Testis (tissue), 2 donors: ENCODE measurements around the gene DLGAP4.

Source experiments
- POLR2A ChIP-seq: fragments of 450-650 bp; IDR thresholded peaks from one replicate; pipeline ENCODE4 v1.6.1; 2017; ENCODE audit warnings: antibody characterized with exemption, mild to moderate bottlenecking, moderate library complexity
- TF ChIP-seq, protein P1 (sequence below), 3 experiments: fragments of 450-650 bp in 2 of 3; fragments of 200-600 bp in 1 of 3; sonication (generic) in 1 of 3; IDR thresholded peaks; one replicate each; pipeline ENCODE4 v1.5.1; 2016 to 2019; ENCODE audit warnings: antibody characterized with exemption in 3 of 3, mild to moderate bottlenecking in 2 of 3, moderate library complexity in 1 of 3

DNA sequence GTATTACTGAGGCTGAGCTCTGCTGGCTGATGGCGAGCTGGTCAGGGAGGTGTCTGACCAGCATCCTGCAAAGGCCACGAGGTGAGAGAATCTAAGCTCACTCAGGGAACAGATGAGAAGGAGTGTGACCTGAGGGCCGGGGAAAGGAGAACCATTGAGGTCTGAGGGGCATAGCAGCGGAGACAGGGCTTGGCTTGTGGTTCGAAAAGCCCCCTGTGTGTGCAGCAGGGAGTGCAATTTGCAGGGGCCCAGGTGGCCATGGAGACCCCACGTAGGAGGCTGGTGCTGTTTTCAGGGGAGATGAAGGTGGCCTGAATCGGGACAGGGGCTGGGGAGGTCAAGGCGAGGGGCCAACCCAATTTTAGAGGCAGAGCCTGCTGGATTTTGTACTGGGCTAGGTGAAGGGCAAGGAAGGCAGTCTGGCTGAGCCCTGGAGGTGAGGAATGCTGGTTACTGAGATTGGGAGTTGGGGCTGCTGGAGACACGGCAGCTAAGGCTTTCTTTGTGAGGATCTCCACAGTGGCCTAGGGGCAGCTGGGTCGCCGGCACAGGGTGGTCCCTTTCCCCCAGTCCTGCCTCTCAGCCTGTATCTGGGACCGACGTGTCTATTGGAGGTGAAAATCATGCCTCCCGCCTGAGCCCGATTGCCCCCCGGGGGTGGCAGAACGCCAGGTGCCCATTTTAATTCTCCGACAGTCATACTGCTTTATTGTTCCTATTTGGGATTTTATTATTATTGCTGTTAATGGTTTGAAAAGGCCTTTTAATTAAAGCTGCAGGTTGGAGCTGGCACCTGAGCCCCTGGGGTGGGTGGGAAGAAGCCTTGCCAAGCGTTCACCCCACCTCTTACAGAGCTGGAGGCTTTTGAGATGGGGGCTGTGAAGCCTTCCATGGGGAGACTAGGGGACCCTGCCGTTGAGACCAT, 28.4 kb downstream of the DLGAP4 start:
- TF ChIP-seq POLR2A: no peak
- TF ChIP-seq, protein P1, sequence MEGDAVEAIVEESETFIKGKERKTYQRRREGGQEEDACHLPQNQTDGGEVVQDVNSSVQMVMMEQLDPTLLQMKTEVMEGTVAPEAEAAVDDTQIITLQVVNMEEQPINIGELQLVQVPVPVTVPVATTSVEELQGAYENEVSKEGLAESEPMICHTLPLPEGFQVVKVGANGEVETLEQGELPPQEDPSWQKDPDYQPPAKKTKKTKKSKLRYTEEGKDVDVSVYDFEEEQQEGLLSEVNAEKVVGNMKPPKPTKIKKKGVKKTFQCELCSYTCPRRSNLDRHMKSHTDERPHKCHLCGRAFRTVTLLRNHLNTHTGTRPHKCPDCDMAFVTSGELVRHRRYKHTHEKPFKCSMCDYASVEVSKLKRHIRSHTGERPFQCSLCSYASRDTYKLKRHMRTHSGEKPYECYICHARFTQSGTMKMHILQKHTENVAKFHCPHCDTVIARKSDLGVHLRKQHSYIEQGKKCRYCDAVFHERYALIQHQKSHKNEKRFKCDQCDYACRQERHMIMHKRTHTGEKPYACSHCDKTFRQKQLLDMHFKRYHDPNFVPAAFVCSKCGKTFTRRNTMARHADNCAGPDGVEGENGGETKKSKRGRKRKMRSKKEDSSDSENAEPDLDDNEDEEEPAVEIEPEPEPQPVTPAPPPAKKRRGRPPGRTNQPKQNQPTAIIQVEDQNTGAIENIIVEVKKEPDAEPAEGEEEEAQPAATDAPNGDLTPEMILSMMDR (IDR thresholded peaks at IDR 0.05): no peak
